ENCODE data around the gene FARP1.
A peak's percentile ranks its signal among the peaks of the same experiment; 100 is the strongest.

Gene FARP1

DNA sequence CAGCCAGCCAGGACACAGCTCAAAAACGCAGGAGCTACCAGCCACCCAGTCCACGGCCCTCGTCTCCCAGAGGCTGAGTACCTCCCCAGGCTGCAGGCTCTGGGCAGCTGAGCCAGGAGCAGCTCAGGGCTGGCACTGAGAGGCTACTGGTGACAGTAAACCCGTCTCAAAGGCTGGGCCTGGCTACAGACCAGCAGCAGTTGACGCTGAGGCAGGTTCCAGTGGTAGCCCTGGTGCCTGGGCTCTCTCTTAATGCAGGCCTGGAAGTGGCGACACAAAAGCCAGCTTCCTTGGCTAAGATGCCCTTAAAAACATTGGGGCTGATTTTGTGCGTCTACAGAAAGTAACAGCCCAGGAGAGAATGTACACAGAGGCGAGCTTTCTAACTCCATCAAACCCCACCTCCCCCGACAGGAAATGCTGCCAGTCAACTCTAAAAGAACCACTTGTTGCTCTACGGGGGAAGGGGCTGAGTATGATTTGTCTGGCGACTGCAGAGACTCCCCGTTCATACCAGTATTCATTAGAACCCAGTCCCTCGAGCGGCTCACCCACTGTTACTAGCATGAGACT is 307.7 kb downstream of the FARP1 start:
- no peak for DNase-seq

- no peak for DNase-seq
These were observed 309.0 kb downstream of the FARP1 start for GRCh38 chr13:98451676-98452470.

DNA sequence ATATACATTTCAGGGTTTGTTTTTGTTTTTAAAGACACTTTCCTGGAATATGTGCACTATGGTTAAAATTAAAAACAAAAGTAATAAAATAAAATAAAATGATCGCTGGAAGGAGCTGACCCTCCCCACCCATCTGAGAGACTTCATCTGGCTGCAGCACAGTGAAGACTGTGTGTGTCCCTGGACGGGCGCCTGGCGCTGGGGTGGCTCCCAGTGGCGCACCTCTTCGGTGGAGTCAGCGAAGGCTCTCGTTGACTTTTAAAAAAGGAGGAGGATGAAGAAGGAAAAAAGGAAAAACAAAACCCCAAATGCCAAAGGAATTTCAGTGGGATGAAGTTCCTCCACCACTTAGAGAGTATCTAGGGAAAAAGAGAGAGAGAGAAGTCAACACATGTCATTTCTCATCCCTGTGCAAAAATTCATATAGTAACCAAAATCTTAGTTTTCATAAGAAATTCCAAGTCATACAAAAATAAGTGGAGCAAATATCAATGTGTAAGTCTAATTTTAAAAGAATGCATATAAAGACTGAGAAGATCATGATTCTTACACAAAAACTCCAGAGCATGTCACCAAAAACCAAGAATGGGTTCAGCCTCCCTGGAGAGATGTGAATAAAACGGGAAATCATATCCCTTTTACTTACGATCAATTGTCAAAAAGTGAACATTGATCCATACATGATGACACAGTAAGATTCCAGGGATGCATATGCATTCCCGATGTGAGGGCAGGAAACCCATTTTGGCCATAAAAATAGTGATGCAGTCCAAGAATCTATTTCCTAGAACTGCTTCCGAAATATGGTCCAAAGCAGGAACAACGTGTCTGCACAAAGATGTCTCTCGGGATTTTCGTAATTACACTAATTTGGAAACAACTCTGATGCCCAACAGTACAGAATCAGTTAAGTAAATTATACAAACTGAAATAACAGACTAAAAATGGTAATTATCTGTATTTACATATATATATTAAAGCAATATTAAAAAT is 310.3 kb downstream of the FARP1 start:
- DNase-seq, result no peak

DNA sequence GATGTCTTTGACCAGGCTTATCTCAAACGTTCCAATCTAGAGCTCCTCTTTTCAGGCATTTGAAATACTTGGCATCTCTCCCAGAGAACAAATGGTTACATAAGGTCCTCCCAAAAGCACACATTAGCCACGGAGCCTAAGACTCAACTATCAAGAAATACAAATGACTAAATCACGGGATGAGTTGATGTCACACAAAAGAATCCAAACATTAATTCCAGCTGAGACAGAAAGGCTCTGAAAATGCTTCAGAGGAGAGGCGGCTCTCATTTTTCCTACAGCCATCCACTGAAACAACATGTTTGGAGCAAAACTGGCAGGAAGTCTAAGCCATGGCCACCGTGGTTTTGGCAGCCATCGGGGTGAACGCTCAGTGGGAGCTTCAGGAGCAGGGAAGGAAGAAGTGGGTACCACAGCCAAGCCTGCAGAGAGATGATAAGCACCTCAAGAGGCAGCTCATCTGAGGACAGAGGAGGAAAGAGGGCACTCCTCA is 311.5 kb downstream of the FARP1 start:
- no peak for DNase-seq

DNA sequence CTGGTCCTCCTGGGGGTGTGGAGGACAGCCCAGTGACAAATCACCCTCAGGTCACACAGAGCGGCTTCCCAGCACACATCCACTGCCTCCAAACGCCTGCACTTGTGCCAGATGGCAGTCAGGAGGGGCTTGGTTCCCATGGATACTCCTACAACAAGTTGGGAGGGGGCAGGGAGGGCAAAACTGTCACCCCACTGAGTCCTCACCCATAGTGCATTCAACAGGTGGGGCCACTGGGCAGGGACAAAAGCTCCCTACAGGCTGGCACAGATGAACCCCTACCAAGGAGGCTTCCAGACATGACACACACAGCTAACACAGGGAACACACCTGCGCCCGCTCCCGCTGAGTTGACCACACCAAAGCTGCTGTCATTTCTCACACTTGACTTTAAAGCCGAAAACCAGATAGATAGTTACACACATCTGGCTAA is 313.5 kb downstream of the FARP1 start:
- DNase-seq, result no peak

GRCh38 chr13:98457053-98457452 is 314.2 kb downstream of the FARP1 start:
- DNase-seq, result no peak

DNA sequence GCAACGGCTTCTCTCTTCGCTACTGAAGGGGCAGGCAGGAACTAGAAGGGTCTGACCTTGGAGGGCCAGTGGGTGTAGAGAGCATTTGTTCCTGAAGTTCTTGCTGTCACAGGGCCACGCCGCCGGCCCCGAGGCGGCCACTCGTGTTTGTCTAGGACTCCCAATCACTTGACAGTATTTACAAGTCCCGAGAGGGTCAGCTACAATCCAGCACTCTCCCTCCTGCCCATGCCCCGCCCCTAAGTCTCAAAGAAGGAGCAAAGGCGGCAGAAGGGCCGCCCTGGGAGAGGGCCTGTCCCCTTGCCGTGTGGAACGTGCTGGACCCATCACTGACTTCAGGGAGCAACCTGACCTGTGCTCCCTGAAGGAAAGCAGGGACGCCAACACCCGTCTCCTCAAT is 315.5 kb downstream of the FARP1 start:
- DNase-seq, result no peak

- DNase-seq, result no peak
These were observed 316.3 kb downstream of the FARP1 start for GRCh38 chr13:98459171-98459681.

- no peak for DNase-seq
These were observed 317.0 kb downstream of the FARP1 start for GRCh38 chr13:98459721-98460370.

- no peak for DNase-seq
These were observed 317.6 kb downstream of the FARP1 start for GRCh38 chr13:98460516-98460915.

DNA sequence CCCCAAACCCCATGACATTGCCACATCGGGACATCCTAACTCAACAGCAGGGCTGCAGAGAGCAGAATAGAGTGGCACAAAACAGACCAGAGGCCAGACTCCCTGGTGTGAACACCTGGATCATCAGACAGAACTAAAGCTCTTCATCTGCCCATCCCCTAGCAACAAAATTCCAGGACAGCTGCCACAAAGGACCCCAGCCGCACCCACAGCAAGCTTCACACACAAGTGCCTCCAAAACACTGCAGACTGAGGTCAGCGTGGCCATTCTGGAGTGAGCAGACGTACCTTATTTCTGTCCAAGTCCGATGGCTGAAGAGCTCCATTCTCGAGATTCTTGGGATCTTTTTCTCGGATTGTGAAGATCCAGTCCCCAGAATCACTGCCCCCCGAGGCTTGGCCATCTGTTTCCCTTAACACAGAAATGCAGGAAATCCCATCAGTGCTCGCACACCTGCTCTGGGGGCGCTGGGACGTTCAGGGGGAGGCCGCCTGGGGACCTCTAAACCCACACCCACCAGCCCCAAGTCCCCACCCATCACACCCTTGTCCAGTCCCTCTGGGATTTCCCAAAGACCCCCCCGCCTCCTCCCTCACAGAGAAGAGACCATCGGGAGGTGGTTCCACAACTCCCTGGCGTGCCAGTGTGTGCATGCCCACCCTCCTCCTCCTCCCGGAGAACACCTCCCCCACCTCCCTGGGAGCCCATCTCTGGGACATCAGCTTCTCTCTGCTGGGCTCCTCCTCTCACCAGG is 318.8 kb downstream of the FARP1 start:
- DNase-seq, result no peak

DNA sequence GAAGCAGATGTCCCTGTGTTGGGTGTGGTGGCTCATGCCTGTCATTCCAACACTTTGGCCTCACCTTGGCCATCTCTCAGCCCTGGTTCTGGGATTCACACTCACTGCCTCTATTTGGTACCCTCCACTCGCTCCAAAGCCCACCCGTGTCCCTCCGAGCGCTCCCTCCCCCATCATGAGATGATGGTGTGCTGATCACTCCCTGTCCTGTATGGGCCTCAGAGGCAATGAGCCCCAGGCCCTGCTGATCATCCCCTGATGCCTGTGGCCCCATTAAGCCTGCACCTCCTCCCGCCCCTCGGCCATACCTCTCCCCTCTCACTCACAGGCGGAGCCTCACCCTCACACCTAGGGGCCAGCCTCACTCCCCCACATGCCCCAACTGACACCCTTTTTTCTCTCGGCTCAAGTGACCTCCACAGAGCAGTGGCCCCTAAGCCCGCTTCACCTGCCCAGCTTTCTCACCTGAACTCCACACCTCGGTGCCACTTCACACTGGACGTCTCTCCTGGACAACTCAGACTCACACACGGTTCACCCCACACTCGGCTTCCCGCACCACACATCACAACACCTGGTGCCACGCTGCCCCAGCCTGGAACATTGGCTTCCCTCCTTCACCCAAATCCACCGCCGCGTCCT is 319.5 kb downstream of the FARP1 start:
- no peak for DNase-seq

DNA sequence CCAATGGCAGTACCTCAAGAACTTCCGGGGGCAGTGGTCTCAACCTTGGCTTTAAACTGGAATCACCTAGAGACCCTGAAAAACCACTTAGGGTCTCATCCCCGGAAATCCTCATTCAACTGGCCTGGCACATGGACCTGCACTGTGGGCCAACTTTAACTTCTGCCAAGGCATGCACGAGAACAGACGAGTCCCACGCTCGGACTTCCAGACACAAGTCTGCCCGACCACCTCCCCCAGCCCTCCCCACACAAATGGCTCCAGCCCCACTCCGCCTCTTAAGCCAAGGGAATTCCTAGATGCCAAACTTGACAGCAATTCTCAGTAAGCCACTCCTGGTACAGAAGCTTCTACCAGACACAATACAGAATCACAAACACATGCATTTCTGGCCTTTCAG is 320.1 kb downstream of the FARP1 start:
- no peak for DNase-seq

DNA sequence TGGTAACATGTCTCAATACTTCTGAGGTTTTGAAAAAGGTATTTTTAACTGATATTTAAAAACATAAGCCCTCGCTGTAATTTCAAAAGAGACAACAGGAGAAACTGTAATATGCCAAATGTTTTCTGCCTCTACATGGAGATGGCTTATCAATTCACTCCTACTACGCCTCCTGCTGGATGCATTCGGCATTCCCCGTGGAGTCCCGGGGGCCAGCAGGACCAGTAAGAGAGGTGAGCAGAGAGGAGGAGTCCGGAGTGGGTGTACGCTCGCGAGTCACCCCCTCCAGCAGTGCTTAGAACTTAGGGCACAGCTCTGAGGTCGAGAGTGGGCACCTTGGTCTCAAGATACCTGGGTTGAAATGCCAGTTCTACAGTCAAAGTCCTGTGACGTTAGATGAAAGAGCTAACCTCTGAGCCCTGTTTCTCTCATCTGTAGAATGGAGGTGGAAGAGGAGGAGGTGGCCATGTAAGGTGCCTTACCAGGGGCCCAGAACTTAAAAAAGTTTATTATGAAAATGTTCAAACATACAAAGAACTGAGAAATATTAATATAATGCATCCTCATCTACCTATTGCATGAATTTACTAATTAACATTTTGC is 323.8 kb downstream of the FARP1 start:
- DNase-seq, result peak; percentile 47

DNA sequence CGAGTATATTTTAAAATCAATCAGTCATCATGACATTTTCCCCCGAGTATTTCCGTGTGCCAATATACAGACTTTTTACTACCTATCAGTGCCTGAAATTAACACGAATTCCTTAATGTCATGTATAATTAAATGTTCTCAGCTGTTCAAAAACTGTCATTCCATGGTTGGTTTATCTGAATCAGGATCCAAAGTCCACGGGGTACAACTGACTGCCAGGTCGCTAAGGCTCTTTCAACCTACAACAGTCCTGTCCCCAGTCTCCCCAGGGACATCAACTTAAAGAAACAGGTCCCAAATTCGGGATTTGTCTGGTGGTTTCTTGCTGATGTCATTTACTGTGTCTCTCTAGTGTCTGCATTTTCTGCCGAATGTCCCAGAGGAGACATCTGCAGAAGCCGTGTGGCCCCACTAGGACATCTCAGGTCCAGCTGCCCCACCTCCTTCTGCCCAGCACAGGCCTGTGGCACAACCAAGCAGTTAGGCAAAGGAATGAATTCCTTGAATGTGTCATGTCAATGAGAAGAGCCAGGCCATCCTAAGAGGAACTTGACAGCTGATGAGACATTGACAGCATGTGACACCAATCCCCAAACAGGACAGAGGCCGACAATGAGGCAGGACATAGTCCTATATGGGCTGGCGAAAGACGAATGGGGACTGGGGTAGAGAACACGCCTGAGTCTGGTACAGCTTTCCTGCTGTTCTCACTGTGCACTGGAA is 324.5 kb downstream of the FARP1 start:
- DNase-seq, result no peak

DNA sequence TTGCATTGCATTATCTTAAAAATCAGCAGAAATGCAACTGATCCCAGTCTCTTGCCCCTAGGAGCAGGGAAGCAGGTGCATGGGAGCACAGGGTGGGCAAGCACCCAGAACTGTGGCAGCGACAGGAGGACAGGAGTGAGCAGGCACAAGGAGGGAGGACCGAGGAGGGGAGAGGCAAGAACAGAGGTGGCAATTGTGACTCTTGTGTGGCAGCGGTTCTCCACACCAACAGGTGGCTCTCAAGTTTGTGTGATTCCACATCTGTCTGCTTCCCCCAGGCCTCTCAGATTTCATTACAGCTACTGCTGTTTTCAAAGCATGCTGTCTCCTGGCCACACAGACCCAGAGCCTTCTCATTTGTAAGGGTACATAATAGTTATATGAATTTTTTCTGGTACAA is 325.5 kb downstream of the FARP1 start:
- no peak for DNase-seq

DNA sequence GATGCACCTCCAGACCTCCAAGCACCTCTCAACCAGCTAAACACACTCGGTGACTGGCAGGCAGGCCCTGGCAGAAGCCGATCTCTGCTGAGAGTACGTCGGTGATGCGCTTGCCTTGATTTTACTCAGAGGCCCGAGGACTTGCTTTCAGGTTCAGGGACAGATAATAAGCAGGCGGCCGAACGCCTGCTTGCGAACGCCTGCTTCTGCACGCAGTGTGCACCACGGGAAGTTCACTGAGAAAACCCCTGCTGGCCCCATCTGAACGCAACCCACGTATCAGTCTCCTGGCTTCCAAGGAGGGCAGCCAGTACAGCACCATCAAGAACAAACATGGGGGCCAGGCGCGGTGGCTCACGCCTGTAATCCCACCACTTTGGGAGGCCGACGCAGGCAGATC is 326.0 kb downstream of the FARP1 start:
- no peak for DNase-seq

DNA sequence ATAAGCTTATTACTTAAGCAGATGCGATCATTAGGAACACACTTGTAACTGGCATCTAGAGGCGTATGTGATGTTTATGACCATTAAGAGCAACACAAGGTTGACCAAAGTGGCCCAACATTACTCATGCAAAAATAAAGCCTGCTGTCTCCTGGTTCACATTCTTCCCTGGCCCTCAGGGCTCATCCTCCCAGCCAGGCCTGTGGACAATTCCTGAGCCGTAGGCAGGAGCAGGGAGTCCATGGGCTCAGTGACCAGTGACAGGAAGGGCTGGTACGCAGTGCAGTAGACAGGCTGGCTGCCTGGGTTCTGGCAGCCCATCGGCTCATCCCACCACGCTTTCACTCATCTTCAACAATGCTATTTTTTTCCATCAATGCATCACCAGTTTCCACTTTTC is 328.0 kb downstream of the FARP1 start:
- DNase-seq, result no peak

DNA sequence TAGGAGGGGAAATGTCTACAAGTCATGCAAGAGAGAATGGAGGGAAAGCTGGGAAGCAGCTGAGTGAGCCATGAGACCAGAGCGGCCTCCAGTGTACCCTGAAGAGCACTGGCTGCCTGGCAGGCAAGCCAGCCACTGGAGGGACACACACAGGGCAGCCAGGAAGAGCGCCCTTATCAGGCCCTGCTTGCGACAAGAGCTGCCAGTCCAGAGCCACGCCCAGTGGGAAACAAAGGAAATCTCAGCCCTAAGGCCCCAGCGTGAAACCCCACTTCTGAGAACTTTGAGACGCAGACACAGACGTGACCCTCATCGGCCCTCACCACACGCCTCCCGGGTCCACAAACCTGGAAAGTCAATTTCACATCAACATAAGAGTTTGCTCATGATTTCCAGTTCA is 329.0 kb downstream of the FARP1 start:
- no peak for DNase-seq

DNA sequence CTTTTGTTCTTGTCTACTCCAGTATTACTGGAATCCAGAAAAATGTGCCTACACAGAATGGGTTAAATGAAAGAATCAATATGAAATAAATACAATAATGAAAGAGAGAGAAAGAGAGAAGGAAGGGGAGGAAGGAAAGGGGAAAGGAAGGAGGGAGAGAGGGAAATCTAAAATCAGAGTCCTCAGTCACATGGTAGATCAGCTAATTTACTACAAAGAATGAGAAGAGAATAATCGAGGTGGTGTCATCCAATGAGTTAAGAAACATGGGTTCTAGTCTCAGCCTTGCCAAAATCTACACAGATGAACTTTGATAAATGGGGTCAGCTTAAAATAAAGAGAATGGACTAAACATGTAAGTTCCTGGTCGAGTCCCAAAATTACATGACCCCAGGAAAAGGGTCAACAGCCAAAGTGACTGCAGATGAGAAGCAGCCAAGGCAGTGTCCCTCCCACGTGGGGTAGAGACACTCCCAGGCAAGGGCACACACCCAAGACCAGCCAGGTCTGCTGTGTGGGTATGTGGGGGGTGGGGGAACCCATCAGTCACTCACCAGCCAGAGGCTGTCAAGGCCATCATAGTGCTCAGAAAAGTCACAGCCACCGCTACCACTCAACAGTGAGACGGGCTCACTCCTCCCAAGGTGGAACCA is 330.4 kb downstream of the FARP1 start:
- no peak for DNase-seq

Data from stimulated activated CD4-positive, alpha-beta T cell treated with anti-CD3 and anti-CD28 coated beads, Interleukin-12 subunit alpha, Interleukin-12 subunit beta, amount 100 ng/mL, for 4 hours (primary cell).